Retina (tissue), 1 donor: ENCODE results near the gene TNFAIP8.

Experiments
- DNase-seq: peaks from one replicate; pipeline ENCODE4 v3.0.0-alpha.2; 2016

TNFAIP8 gene

GRCh38 chr5:119353213-119353612 lies 2.6 kb upstream of the TNFAIP8 start:
- no peak for DNase-seq

DNA sequence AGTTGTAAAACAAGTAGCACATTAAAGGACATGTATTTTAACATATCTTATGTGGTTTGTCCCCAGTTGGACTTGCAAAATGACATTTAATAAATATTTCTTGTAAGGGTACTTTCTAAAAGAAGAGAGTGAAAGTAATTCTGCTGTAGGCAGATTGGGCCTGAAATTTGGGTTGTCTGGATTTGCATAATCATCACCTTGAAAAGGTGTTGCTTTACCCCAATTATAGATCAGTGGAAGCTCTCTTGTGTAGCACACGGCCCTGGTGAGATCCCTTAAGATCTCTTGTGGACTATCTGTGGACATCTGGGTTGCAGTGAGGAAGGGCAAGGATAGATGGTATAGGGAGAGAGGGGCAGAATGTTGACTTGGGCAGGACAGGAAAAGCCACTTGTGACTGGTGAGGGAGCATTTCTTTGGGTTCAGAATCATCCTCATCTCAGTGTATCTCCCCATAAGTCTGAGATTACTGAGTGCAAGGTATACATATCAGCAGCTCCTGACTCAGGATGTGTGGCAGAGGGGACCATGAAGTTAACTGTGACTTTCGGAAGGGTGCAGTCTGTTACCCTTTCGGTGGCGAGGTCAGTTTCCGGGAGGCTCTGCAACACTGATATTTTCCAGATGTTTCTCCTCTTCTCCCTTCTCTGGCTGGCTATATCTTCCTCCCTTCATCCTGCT lies 2.0 kb upstream of the TNFAIP8 start:
- no peak for DNase-seq

DNA sequence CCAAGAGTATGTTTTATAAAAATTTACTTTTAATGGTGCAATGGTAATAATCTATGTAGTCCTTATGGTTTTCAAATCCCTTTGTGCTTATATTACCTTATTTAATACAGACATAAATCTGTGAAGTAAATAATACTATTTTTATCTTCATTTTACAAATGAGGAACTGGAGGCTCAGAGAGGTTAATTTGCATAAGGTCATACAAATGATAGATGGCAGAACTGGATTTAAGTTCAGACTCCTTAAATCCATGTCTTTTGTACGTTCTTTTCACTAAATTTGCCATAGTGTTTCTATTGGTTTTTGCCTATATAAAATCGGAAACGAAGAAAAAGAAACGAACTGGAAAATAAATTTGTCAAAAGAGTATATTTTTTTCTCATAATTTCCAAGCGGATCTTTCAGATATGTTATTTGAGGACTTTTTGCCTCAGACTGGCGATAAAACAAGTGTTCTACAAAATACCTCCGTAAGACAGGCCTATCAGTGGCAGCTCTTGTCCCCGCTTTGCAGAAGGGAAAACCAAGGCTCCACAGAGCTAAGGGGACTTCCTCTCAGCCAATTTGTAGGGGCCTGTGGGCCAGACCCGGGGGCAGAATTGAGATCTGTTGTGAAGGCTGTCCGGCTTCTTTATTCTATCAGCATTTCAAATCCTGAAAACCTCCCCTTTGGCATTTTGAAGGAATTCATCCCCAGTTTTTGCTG lies 1.1 kb upstream of the TNFAIP8 start:
- DNase-seq: no peak

- DNase-seq: peak; percentile 51
These were observed 578 bp upstream of the TNFAIP8 start for GRCh38 chr5:119355244-119355638.

GRCh38 chr5:119356612-119357188 lies 881 bp downstream of the TNFAIP8 start:
- no peak for DNase-seq

GRCh38 chr5:119357270-119357669 lies 1.5 kb downstream of the TNFAIP8 start:
- no peak for DNase-seq

DNA sequence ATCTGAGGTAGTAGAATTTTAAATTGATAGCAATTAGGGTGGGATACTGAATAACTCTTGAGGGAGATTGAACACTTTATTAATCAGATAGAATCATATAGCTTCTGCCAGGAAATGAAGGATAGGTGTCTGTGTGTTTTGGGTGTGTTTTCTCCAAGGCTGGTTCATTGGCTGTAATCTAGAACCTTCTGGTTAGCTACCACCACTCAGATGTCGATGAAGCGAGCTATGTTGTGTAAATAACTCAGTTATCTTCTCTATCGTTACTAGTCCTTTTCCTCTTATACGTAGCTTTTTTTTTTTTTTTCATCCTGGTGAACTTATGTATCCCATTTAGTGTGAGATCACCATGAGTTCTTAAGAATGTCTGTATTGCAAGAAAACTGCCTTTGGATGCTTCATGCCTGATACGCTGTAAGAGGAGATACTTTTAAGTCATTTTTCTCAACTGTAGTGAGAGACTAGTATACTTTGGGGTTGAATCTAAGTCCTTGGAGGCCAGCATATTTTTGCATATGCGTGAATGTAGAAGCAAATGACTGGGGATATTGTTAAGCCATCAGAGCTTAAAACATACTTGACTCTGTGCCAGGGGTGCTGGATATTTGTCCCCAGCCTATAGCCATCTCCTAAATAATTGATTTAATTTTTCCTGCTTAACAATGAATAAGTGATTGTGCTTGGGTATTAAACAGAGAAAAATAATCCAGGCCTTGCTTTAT lies 2.1 kb downstream of the TNFAIP8 start:
- DNase-seq: no peak

GRCh38 chr5:119358530-119358900 lies 2.7 kb downstream of the TNFAIP8 start:
- no peak for DNase-seq

- no peak for DNase-seq
These were observed 3.2 kb downstream of the TNFAIP8 start for GRCh38 chr5:119358901-119359603.

GRCh38 chr5:119359737-119360413 lies 4.1 kb downstream of the TNFAIP8 start:
- DNase-seq: no peak

GRCh38 chr5:119360905-119361593 lies 5.2 kb downstream of the TNFAIP8 start:
- no peak for DNase-seq

DNA sequence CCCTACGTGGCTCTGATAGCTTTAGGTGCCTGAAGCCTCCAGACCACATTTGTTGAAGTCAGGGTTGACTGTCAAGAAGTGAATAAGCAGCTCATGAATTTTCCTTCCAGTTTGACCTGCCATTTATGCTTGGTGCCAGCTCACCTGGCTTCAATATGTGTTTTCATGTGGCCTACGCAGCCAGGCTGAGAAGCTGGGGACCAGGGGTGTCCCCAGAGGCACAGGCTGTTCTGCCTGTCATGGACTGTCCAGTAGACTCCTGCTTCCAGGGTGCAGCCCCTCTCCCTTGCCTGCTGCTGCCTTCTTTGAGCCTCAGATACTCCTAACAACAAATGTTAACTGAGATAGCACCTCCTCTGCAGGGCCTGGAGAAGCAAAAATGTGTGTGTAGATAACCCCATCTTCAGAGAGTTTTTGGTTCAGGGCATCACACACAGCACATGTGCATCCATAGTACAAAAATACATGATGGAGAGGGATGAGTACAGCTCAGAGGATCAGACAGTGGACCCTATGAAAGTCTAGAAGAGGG lies 5.8 kb downstream of the TNFAIP8 start:
- no peak for DNase-seq

DNA sequence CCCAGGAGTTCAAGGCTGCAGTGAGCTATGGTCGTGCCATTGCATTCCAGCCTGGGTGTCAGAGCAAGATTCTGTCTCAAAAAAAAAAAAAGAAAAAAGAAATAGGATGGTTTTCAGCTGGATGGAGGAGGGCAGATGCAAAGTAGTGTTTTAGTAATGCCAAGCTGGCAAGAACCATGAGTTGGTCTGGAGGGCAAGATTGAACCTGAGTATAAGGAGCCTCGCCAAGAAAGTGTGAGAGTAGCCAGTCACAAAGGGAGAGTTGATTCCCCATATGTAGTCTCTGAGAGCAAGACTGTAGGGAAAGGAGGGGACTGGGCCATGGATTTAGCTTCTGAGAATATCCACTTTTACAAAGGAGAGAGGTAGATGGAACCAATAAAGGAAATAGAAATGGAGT lies 6.9 kb downstream of the TNFAIP8 start:
- no peak for DNase-seq

DNA sequence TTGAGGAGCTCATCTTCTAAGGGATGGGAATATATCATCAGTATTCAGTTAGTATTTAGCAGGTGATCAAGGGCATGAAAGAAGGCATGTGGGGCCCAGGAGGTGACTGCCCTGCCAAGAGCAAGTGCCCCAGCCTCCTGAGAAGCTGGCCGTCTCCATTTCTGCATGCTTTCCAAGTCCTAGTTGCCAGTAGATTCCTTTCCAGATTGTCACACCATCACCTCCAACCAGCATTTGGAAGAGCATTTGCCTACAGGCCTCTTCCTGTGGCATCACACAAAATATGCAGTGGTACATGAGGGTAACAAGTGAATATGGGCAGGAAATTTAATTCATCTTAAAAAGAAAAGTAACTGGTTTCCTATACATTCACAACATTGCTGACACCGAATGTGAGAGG lies 7.5 kb downstream of the TNFAIP8 start:
- DNase-seq: no peak

GRCh38 chr5:119363936-119364335 lies 8.1 kb downstream of the TNFAIP8 start:
- DNase-seq: no peak

DNA sequence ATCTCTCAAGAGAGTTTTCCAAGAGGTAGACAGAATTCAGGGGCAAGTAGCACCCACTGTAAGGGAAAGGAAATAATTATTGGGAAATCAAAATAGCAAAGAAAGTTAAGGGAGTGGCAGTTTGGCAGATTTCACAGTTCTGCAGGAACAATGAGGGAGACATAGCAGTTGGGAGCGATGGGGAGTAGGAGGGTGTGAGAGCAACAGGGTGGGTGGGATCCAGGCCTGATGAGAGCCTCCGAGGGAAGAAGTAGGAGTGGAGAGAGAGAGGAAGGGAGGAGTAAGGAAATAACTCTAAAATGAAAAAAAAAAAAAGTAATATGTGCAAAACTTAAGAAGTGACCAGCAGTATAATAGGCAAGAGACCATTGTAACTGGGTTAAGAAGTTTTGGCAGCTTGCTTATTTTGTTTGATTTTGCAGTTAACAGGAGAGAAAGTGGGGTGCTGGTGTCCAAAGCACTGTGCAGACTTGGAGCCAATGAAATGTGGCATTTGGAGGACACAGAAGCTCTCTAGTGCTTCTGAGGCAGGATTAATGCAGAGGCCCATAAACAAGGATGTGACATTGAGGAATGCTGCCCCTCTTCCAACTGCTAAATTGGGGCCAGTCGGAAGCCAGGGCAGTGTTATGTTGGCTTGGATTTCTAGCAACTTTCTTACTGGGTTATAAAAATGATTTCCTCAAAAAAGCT lies 10.2 kb downstream of the TNFAIP8 start:
- DNase-seq: no peak

DNA sequence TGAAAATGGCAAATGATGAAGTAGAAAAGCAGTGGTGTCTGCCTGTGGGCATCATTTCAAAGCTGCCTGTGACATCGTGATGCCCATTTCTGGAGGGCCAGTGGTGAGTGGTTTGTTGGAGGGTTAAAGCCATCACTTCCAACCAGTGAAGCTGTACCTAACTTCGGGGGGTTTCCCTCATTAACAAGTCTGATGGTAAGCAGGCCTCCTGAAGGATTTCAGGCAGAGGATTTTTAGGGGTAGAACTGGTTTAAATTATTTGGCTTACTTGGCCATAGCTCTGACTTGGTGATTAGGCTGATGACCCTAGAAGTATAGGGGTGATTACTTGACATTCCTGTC lies 10.7 kb downstream of the TNFAIP8 start:
- DNase-seq: no peak

- DNase-seq: no peak
These were observed 11.9 kb downstream of the TNFAIP8 start for GRCh38 chr5:119367502-119368237.

GRCh38 chr5:119368238-119368630 lies 12.4 kb downstream of the TNFAIP8 start:
- no peak for DNase-seq

GRCh38 chr5:119370486-119370885 lies 14.7 kb downstream of the TNFAIP8 start:
- no peak for DNase-seq
